ENCODE measurements around the gene TMEM134. TPM values are rescaled to one million over a fixed set of nuclear protein-coding genes. Genes with fewer than 3 reads are reported as not detected.

Gene TMEM134
- total RNA-seq, 4 donors from 2014 or later = 131 to 376 (median 207) TPM

- Histone ChIP-seq H3K27me3 (no peaks in the 10 kb centered on the region), H3K9me3 (no peaks in the 10 kb centered on the region), H3K4me3 (no peak overlapping the region), H3K27ac (no peak overlapping the region), H3K36me3 (peaks cover 12% of the 10 kb centered on the region), H3K4me1 (peaks cover 40% of the 10 kb centered on the region)
- TF ChIP-seq CTCF (IDR thresholded peaks at IDR 0.05) (no peak), EP300 (IDR thresholded peaks at IDR 0.05) (no peak), POLR2AphosphoS5 (IDR thresholded peaks at IDR 0.05) (no peak), POLR2A (IDR thresholded peaks at IDR 0.05) (no peak)
- DNase-seq (ENCODE audit: low spot score in 2 of 2) = no peak
- WGBS = 100% methylated on average over 5 of the region's 18 CpGs
Observed at GRCh38 chr11:67502328-67502979, 33.4 kb upstream of the TMEM134 start.

GRCh38 chr11:67501854-67502253 lies 32.8 kb upstream of the TMEM134 start:
- Histone ChIP-seq H3K27me3 (no peaks in the 10 kb centered on the region), H3K27ac (no peak overlapping the region), H3K4me1 (peaks cover 34% of the 10 kb centered on the region), H3K4me3 (no peak overlapping the region), H3K9me3 (no peaks in the 10 kb centered on the region), H3K36me3 (peaks cover 18% of the 10 kb centered on the region)
- TF ChIP-seq CTCF (IDR thresholded peaks at IDR 0.05) = no peak
- no peak for TF ChIP-seq POLR2A (IDR thresholded peaks at IDR 0.05)
- TF ChIP-seq POLR2AphosphoS5 (IDR thresholded peaks at IDR 0.05) = no peak
- TF ChIP-seq EP300 (IDR thresholded peaks at IDR 0.05) = no peak
- no peak for DNase-seq (ENCODE audit: low spot score in 2 of 2)
- WGBS = 98% methylated on average over 13 of the region's 18 CpGs

GRCh38 chr11:67500831-67501715 lies 32.0 kb upstream of the TMEM134 start:
- Histone ChIP-seq H3K27me3 (no peaks in the 10 kb centered on the region), H3K4me1 (peaks cover 26% of the 10 kb centered on the region), H3K36me3 (peaks cover 21% of the 10 kb centered on the region), H3K9me3 (no peaks in the 10 kb centered on the region), H3K27ac (no peak overlapping the region), H3K4me3 (no peak overlapping the region)
- no peak for DNase-seq (ENCODE audit: low spot score in 2 of 2)
- 91% methylated on average over 9 of the region's 9 CpGs for WGBS
- TF ChIP-seq POLR2AphosphoS5 (IDR thresholded peaks at IDR 0.05) = no peak
- no peak for TF ChIP-seq POLR2A (IDR thresholded peaks at IDR 0.05)
- TF ChIP-seq EP300 (IDR thresholded peaks at IDR 0.05) = no peak
- no peak for TF ChIP-seq CTCF (IDR thresholded peaks at IDR 0.05)

GRCh38 chr11:67500484-67500821 lies 31.4 kb upstream of the TMEM134 start:
- DNase-seq (ENCODE audit: low spot score in 2 of 2) = no peak

More at GRCh38 chr11:67500484-67500821, 31.4 kb upstream of the TMEM134 start:
- Histone ChIP-seq H3K27me3 (no peaks in the 10 kb centered on the region), H3K4me1 (peaks cover 20% of the 10 kb centered on the region), H3K36me3 (peaks cover 27% of the 10 kb centered on the region), H3K4me3 (no peak overlapping the region), H3K9me3 (no peaks in the 10 kb centered on the region), H3K27ac (no peak overlapping the region)
- TF ChIP-seq POLR2A (IDR thresholded peaks at IDR 0.05) = no peak
- no peak for TF ChIP-seq EP300 (IDR thresholded peaks at IDR 0.05)
- no peak for TF ChIP-seq CTCF (IDR thresholded peaks at IDR 0.05)
- TF ChIP-seq POLR2AphosphoS5 (IDR thresholded peaks at IDR 0.05) = no peak
- 71% methylated on average over 1 of the region's 1 CpG for WGBS

Measured in suprapubic skin (tissue), 4 donors.